GM12892 (cell line): ENCODE measurements around the gene ABCA3.

ENCODE experiments used
- POLR2A ChIP-seq: IDR thresholded peaks from 2 replicates; pipeline ENCODE4 v1.6.1; 2011; ENCODE audit warnings: low read depth, low read length, control low read depth
- POLR2AphosphoS5 ChIP-seq: IDR thresholded peaks from 2 replicates; pipeline ENCODE4 v1.6.1; 2011; ENCODE audit warnings: low read depth, low read length, control low read depth

- TF ChIP-seq POLR2AphosphoS5 (no peak), POLR2A (no peak)
Observed at GRCh38 chr16:2232094-2232990, 108.2 kb downstream of the ABCA3 start.
